ENCODE results near the gene HAT1.

DNA sequence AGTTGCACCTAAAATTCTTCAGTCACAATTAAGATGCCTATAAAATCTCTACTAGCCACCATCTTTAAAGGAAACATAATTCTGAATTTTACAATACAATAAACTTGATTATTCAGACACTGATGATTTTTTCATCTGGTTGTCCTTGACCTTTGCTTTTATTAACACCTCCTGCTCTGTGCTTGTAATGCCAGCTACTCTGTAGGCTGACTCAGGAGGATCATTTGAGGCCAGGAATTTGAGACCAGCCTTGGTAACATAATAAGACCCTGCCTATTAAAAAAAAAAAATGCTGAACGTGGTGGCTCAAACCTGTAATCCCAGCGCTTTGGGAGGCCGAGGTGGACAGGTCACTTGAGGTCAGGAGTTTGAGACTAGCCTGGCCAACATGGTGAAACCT, 38.3 kb downstream of the HAT1 start:
- TF ChIP-seq, protein P1, sequence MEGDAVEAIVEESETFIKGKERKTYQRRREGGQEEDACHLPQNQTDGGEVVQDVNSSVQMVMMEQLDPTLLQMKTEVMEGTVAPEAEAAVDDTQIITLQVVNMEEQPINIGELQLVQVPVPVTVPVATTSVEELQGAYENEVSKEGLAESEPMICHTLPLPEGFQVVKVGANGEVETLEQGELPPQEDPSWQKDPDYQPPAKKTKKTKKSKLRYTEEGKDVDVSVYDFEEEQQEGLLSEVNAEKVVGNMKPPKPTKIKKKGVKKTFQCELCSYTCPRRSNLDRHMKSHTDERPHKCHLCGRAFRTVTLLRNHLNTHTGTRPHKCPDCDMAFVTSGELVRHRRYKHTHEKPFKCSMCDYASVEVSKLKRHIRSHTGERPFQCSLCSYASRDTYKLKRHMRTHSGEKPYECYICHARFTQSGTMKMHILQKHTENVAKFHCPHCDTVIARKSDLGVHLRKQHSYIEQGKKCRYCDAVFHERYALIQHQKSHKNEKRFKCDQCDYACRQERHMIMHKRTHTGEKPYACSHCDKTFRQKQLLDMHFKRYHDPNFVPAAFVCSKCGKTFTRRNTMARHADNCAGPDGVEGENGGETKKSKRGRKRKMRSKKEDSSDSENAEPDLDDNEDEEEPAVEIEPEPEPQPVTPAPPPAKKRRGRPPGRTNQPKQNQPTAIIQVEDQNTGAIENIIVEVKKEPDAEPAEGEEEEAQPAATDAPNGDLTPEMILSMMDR (IDR thresholded peaks at IDR 0.05), result no peak
- TF ChIP-seq POLR2A (IDR thresholded peaks at IDR 0.05; ENCODE audit: low read depth), result no peak
- TF ChIP-seq POLR2AphosphoS5 (IDR thresholded peaks at IDR 0.05), result no peak
- TF ChIP-seq EP300 (IDR thresholded peaks at IDR 0.05), result no peak
